Measurements from ENCODE around the gene REC8.

REC8 gene

DNA sequence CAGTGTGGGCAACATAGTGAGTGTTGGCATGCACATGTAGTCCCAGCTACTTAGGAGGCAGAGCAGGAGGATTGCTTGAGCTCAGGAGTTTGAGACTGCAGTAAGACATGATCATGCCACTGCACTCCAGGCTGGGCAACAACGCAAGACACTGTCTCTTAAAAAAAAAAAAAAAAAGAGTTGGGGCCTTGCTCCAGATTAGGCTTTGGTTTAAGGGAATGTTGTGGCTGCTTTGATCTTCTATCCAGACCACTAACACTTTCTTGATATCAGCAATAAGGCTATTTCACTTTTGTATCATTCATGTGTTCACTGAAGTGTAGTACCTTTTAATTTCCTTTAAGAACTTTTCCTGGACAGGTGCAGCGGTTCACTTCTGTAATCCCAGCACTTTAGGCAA lies 44.2 kb upstream of the REC8 start:
- no peak overlapping the region for H3K4me3 ChIP-seq (ENCODE audit: low read depth in 1 of 2, low read length in 1 of 2)
- TF ChIP-seq, protein P1, sequence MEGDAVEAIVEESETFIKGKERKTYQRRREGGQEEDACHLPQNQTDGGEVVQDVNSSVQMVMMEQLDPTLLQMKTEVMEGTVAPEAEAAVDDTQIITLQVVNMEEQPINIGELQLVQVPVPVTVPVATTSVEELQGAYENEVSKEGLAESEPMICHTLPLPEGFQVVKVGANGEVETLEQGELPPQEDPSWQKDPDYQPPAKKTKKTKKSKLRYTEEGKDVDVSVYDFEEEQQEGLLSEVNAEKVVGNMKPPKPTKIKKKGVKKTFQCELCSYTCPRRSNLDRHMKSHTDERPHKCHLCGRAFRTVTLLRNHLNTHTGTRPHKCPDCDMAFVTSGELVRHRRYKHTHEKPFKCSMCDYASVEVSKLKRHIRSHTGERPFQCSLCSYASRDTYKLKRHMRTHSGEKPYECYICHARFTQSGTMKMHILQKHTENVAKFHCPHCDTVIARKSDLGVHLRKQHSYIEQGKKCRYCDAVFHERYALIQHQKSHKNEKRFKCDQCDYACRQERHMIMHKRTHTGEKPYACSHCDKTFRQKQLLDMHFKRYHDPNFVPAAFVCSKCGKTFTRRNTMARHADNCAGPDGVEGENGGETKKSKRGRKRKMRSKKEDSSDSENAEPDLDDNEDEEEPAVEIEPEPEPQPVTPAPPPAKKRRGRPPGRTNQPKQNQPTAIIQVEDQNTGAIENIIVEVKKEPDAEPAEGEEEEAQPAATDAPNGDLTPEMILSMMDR (IDR thresholded peaks at IDR 0.05) = no peak
- no peaks in the 10 kb centered on the region for H3K4me1 ChIP-seq (ENCODE audit: control insufficient read depth in 1 of 2, insufficient read depth in 1 of 2, low read depth in 1 of 2, low read length in 1 of 2)
- no peaks in the 10 kb centered on the region for H3K9me3 ChIP-seq
- no peaks in the 10 kb centered on the region for H3K27me3 ChIP-seq
- H3K36me3 ChIP-seq = peaks cover 49% of the 10 kb centered on the region
- no peak overlapping the region for H3K27ac ChIP-seq

DNA sequence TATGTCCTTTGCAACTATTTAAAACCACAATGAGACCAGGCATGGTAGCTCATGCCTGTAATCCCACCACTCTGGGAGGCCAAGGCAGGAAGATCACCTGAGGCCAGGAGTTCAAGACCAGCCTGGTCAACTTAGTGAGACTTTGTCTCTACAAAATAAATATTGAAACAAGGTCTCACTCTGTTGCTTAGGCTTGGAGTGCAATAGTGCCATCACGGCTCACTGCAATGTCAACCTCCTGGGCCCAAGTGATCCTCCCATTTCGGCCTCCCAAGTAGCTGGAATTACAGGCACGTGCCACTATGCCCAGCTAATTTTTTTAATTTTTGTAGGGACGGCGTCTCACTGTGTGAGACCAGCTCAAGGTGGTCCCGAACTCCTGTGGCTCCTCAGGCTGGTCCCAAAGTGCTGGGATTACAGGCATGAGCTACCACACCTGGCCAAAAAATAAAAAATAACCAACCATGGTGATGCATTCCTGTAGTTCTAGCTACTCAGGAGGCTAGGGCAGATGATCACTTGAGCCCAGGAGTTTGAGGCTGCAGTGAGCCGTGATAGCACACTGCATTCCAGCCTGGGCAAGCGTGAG lies 42.4 kb upstream of the REC8 start:
- Histone ChIP-seq H3K27me3 (no peaks in the 10 kb centered on the region), H3K27ac (no peak overlapping the region), H3K4me1 (ENCODE audit: control insufficient read depth in 1 of 2, insufficient read depth in 1 of 2, low read depth in 1 of 2, low read length in 1 of 2) (no peaks in the 10 kb centered on the region), H3K4me3 (ENCODE audit: low read depth in 1 of 2, low read length in 1 of 2) (no peak overlapping the region), H3K36me3 (peaks cover 30% of the 10 kb centered on the region), H3K9me3 (no peaks in the 10 kb centered on the region)
- TF ChIP-seq, protein P1 (IDR thresholded peaks at IDR 0.05) = no peak

DNA sequence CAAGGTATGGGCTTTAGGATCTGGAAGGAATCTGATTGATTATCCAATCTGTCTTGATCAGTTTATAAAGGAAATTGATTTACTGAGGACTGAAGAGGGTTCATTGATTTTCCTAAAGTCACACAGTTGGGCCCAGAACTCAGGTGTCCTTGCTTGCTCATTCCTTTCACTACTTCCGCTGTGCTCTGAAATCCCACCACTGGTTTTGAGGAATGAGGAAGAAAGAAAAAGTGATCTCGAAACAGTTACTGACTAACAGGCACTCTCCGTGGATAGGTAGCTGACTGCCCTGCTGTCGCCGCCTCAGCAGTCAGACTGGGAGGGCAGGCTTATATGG lies 41.5 kb upstream of the REC8 start, which contains the start of gene FITM1:
Gene FITM1, plus strand, starts transcription at position 280 of the 337 bp plus-strand sequence. CDS start 905 bp downstream, outside the sequence.
- peaks cover 3% of the 10 kb centered on the region in 2 experiments for H3K4me1 ChIP-seq (ENCODE audit: control insufficient read depth in 1 of 2, insufficient read depth in 1 of 2, low read depth in 1 of 2, low read length in 1 of 2)
- TF ChIP-seq, protein P1 (IDR thresholded peaks at IDR 0.05) = no peak
- H3K27me3 ChIP-seq = no peaks in the 10 kb centered on the region
- H3K27ac ChIP-seq = no peak within 1 kb of the TSS
- H3K4me3 ChIP-seq (ENCODE audit: low read depth in 1 of 2, low read length in 1 of 2) = no peak within 1 kb of the TSS
- no peaks in the 10 kb centered on the region for H3K9me3 ChIP-seq
- peaks cover 22% of the 10 kb centered on the region for H3K36me3 ChIP-seq

DNA sequence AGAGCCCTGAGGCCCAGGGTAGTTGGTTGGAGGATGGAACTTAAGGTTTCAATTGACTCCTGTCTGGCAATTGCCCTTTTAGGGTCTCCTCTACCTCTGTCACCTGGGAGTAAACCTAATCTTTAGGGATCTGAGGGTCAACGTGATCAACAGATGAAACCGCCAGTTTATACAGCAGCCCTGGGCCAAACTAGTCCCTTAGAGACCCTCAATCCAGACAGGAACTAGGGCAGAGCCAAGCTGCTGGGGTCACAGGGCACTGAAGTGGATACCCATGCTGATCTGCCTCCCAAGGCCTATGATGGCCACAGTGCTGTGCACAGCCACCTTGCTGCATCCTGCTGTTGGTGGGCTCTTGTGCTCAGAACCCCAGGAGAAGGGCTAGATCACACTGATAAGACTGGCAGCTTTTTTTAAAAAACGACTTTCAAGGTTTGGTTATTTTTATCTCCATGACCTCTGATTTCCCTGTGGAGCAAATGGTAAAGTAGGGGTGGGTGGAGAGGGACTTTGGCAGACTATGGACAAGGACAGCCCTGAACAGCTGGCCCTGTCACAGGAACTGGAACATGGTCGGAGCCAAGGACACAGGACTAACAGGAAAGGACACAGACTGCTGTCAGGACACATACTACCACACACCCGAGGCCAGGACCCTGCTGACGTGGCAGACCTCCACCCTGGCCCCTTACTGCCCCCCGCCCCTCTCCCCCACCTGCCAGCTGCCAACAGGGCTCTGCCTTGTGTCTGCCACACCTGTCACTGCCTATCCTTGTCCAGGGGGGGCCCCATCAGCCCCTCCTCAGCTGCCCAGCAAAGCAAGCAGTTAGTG lies 40.9 kb upstream of the REC8 start:
- no peak overlapping the region for H3K27ac ChIP-seq
- no peak overlapping the region for H3K4me3 ChIP-seq (ENCODE audit: low read depth in 1 of 2, low read length in 1 of 2)
- no peaks in the 10 kb centered on the region for H3K27me3 ChIP-seq
- H3K9me3 ChIP-seq = no peaks in the 10 kb centered on the region
- TF ChIP-seq, protein P1 (IDR thresholded peaks at IDR 0.05) = no peak
- peaks cover 7 to 8% of the 10 kb centered on the region in 2 experiments for H3K4me1 ChIP-seq (ENCODE audit: control insufficient read depth in 1 of 2, insufficient read depth in 1 of 2, low read depth in 1 of 2, low read length in 1 of 2)
- peaks cover 16% of the 10 kb centered on the region for H3K36me3 ChIP-seq

DNA sequence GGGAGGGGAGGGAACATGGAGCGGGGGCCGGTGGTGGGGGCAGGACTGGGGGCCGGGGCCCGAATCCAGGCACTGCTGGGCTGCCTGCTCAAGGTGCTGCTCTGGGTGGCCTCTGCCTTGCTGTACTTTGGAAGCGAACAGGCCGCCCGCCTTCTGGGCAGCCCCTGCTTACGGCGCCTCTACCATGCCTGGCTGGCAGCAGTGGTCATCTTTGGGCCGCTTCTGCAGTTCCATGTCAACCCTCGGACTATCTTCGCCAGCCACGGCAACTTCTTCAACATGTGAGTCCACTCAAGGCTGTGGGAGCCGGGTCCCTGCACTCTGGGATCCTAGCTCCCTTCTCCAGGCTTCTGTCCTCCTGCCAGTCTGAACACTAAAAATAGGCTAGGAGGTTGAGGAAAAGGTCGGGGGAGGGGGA lies 40.3 kb upstream of the REC8 start:
- Histone ChIP-seq H3K4me3 (ENCODE audit: low read depth in 1 of 2, low read length in 1 of 2) (no peak overlapping the region), H3K27ac (no peak overlapping the region), H3K9me3 (no peaks in the 10 kb centered on the region), H3K27me3 (no peaks in the 10 kb centered on the region), H3K36me3 (peaks cover 14% of the 10 kb centered on the region), H3K4me1 (ENCODE audit: control insufficient read depth in 1 of 2, insufficient read depth in 1 of 2, low read depth in 1 of 2, low read length in 1 of 2) (peaks cover 9 to 12% of the 10 kb centered on the region in 2 experiments)
- TF ChIP-seq, protein P1 (IDR thresholded peaks at IDR 0.05) = no peak
